NK-92 treated with Interleukin-12 subunit alpha and Interleukin-12 subunit beta, amount 100 ng/mL, for 24 hours (cell line): Measurements from ENCODE around the gene FKBP1C.

ENCODE experiments used
- DNase-seq: peaks from one replicate; lab custom pipeline; 2025; lab: John Stamatoyannopoulos, UW

The FKBP1C gene

DNA sequence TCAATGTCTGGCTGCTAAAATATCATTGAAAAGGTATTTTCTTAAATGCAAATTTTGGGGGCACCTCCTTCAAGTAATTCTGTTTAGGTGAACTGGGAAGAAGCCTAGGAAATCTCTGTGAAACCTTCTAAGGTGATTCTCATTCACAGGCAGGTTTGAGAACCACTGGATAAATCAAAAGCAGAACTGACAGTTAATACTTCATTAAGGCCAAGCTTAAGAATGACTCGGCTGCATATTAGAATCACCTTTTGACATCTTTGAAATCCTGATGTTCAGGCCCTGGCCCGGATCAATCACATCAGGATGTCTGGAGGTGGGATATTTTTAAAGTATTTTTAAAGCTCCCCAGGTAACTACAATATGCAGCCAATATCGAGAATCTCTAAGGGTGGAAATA, 50.6 kb downstream of the FKBP1C start:
- DNase-seq, result no peak
